ENCODE measurements around the gene ZMIZ1. TPM values are rescaled to one million over a fixed set of nuclear protein-coding genes. Genes with fewer than 3 reads are reported as not detected.

Gene ZMIZ1
- total RNA-seq, 1 experiment from 2014 or later: 35.8 TPM

GRCh38 chr10:79295563-79295962 is 226.8 kb downstream of the ZMIZ1 start:
- H3K36me3 ChIP-seq (ENCODE audit: insufficient read depth, low read length, poor library complexity, severe bottlenecking): peaks cover 29% of the 10 kb centered on the region
- intact Hi-C loops (cut with micrococcal nuclease; ENCODE audit: unreplicated experiment): no loop called here
- ChIA-PET POLR2A (ENCODE audit: low non-redundant PET) (no interaction called here), CTCF (no interaction called here)
- TF ChIP-seq CTCF (conservative IDR thresholded peaks at IDR 0.05; ENCODE audit: low read depth, low read length): no peak
- H3K27ac ChIP-seq (ENCODE audit: low read depth, low read length, poor library complexity, severe bottlenecking): no peak overlapping the region
- no peaks in the 10 kb centered on the region for H3K27me3 ChIP-seq (replicated peaks; ENCODE audit: insufficient read depth, low read depth, low read length, poor library complexity)
- DNase-seq (ENCODE audit: low spot score): no peak
- no peaks in the 10 kb centered on the region for H3K4me1 ChIP-seq (ENCODE audit: insufficient read depth, low read length, poor library complexity, severe bottlenecking)
- H3K4me3 ChIP-seq (ENCODE audit: low read depth, low read length, poor library complexity, severe bottlenecking): no peak overlapping the region
- no TSS peak for BruUV-seq (replicated peaks)
- H3K9me3 ChIP-seq (ENCODE audit: low read depth, low read length, poor library complexity, severe bottlenecking): no peaks in the 10 kb centered on the region

- POLR2A ChIA-PET (ENCODE audit: low non-redundant PET): no interaction called here
These were observed 227.7 kb downstream of the ZMIZ1 start for GRCh38 chr10:79296431-79296830.

GRCh38 chr10:79298403-79299244 is 229.9 kb downstream of the ZMIZ1 start:
- Histone ChIP-seq H3K27ac (ENCODE audit: low read depth, low read length, poor library complexity, severe bottlenecking) (no peak overlapping the region), H3K27me3 (replicated peaks; ENCODE audit: insufficient read depth, low read depth, low read length, poor library complexity) (no peaks in the 10 kb centered on the region), H3K4me3 (ENCODE audit: low read depth, low read length, poor library complexity, severe bottlenecking) (no peak overlapping the region), H3K9me3 (ENCODE audit: low read depth, low read length, poor library complexity, severe bottlenecking) (no peaks in the 10 kb centered on the region), H3K36me3 (ENCODE audit: insufficient read depth, low read length, poor library complexity, severe bottlenecking) (peaks cover 34% of the 10 kb centered on the region), H3K4me1 (ENCODE audit: insufficient read depth, low read length, poor library complexity, severe bottlenecking) (no peaks in the 10 kb centered on the region)
- intact Hi-C loops (cut with micrococcal nuclease; ENCODE audit: unreplicated experiment): no loop called here
- ChIA-PET POLR2A (ENCODE audit: low non-redundant PET) (no interaction called here), CTCF (no interaction called here)
- TF ChIP-seq EZH2 (IDR thresholded peaks at IDR 0.05; ENCODE audit: borderline replicate concordance, low read depth, low read length, poor library complexity, severe bottlenecking) (no peak), CTCF (conservative IDR thresholded peaks at IDR 0.05; ENCODE audit: low read depth, low read length) (no peak)
- no TSS peak for BruUV-seq (replicated peaks)
- DNase-seq (ENCODE audit: low spot score): peak; percentile 68

More at GRCh38 chr10:79296431-79296830, 227.7 kb downstream of the ZMIZ1 start:
- Histone ChIP-seq H3K36me3 (ENCODE audit: insufficient read depth, low read length, poor library complexity, severe bottlenecking) (peaks cover 34% of the 10 kb centered on the region), H3K27me3 (replicated peaks; ENCODE audit: insufficient read depth, low read depth, low read length, poor library complexity) (no peaks in the 10 kb centered on the region), H3K4me1 (ENCODE audit: insufficient read depth, low read length, poor library complexity, severe bottlenecking) (no peaks in the 10 kb centered on the region), H3K4me3 (ENCODE audit: low read depth, low read length, poor library complexity, severe bottlenecking) (no peak overlapping the region), H3K9me3 (ENCODE audit: low read depth, low read length, poor library complexity, severe bottlenecking) (no peaks in the 10 kb centered on the region), H3K27ac (ENCODE audit: low read depth, low read length, poor library complexity, severe bottlenecking) (no peak overlapping the region)
- no peak for DNase-seq (ENCODE audit: low spot score)
- CTCF ChIA-PET: no interaction called here
- no TSS peak for BruUV-seq (replicated peaks)
- no peak for TF ChIP-seq CTCF (conservative IDR thresholded peaks at IDR 0.05; ENCODE audit: low read depth, low read length)
- TF ChIP-seq EZH2 (IDR thresholded peaks at IDR 0.05; ENCODE audit: borderline replicate concordance, low read depth, low read length, poor library complexity, severe bottlenecking): no peak
- intact Hi-C loops (cut with micrococcal nuclease; ENCODE audit: unreplicated experiment): no loop called here
